Astrocyte (in vitro differentiated cells and primary cell): ENCODE measurements around the gene CRYBG1.

Experiments used
- CTCF ChIP-seq: IDR thresholded peaks from 2 replicates; pipeline ENCODE4 v1.5.1; 2011; ENCODE audit warnings: low read depth, mild to moderate bottlenecking, inconsistent platforms, low read length, moderate library complexity; ENCODE audit not compliant: insufficient read depth
- EZH2 ChIP-seq: IDR thresholded peaks from 2 replicates; pipeline ENCODE4 v1.6.1; 2012; ENCODE audit warnings: mild to moderate bottlenecking, low read length, inconsistent platforms; ENCODE audit not compliant: insufficient read depth

- TF ChIP-seq CTCF (no peak), EZH2 (no peak)
These were observed 134.5 kb downstream of the CRYBG1 start for GRCh38 chr6:106495014-106495413.
